Fibroblast of mammary gland (primary cell): ENCODE measurements around the gene GRHL3.

Source experiments
- DNase-seq: peaks from one replicate; pipeline ENCODE4 v3.0.0-alpha.2; 2010; ENCODE audit warnings: low read depth
- H3K4me3 ChIP-seq: 2 replicates; pipeline ENCODE4 v1.5.1; 2011; ENCODE audit warnings: low read depth, mild to moderate bottlenecking, low read length, moderate library complexity; ENCODE audit not compliant: control insufficient read depth
- TF ChIP-seq, protein P1 (sequence below): conservative IDR thresholded peaks from 2 replicates; pipeline ENCODE4 v1.5.1; 2011; ENCODE audit warnings: low read depth, low read length, inconsistent platforms; ENCODE audit not compliant: control insufficient read depth, insufficient read depth

The GRHL3 gene

DNA sequence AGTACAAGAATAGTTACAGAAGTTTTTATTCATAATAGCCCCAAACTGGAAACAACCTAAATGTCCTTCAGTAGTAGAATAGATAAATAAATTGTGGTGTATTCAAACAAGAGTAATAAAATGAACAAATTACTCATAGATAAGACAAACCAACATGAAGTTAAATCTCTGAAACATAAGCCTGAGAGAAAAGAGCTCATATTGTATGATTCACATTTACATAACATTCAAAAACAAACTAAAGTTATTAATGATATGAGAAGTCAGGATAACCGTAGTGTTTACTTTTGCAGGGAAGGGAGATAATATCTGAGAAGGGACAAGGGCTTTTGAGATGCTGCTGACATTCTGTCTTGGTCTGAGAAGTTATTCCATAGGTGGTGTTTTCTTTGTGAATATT lies 80.9 kb downstream of the GRHL3 start:
- no peak overlapping the region for H3K4me3 ChIP-seq
- DNase-seq = no peak
- TF ChIP-seq, protein P1, sequence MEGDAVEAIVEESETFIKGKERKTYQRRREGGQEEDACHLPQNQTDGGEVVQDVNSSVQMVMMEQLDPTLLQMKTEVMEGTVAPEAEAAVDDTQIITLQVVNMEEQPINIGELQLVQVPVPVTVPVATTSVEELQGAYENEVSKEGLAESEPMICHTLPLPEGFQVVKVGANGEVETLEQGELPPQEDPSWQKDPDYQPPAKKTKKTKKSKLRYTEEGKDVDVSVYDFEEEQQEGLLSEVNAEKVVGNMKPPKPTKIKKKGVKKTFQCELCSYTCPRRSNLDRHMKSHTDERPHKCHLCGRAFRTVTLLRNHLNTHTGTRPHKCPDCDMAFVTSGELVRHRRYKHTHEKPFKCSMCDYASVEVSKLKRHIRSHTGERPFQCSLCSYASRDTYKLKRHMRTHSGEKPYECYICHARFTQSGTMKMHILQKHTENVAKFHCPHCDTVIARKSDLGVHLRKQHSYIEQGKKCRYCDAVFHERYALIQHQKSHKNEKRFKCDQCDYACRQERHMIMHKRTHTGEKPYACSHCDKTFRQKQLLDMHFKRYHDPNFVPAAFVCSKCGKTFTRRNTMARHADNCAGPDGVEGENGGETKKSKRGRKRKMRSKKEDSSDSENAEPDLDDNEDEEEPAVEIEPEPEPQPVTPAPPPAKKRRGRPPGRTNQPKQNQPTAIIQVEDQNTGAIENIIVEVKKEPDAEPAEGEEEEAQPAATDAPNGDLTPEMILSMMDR = no peak

DNA sequence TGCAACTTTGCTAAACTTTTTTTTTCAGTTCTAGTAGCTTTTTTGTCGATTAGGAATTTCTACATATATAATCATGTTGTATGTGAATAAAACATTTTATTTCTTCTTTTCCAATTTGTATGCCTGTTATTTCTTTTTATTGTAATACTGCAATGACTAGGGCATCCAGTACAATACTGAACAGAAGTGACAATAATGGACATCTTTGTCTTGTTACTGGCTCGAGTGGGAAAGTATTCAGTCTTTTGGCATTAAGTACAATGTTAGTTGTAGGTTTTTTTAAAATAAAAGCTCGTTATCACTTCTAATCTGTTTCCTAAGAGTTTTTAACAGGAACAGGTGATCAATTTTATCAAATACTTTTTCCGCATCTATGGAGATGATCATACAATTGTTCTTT lies 84.6 kb downstream of the GRHL3 start:
- TF ChIP-seq, protein P1 = no peak
- DNase-seq = no peak
- H3K4me3 ChIP-seq = no peak overlapping the region
